Loucy (cell line): Measurements from ENCODE around the gene LRRC43.

Source experiments
- H2AFZ ChIP-seq: fragments of 200-600 bp; sonication (generic); 2 replicates; pipeline ENCODE4 v1.6.0; 2016; ENCODE audit warnings: antibody characterized with exemption, mild to moderate bottlenecking, low read length, moderate library complexity
- H3F3A ChIP-seq: fragments of 200-600 bp; 2 replicates; pipeline ENCODE4 v1.6.0; 2016; ENCODE audit warnings: antibody characterized with exemption, low read depth, mild to moderate bottlenecking
- H3K27me3 ChIP-seq: fragments of 200-600 bp; sonication (generic); 2 replicates; pipeline ENCODE4 v1.6.1; 2014; ENCODE audit warnings: low read length, mild to moderate bottlenecking; ENCODE audit not compliant: insufficient read depth, poor library complexity, severe bottlenecking
- H3K36me3 ChIP-seq: fragments of 200-600 bp; sonication (generic); 2 replicates; pipeline ENCODE4 v1.6.1; 2016; ENCODE audit warnings: low read length; ENCODE audit not compliant: insufficient read depth
- H3K4me1 ChIP-seq: fragments of 200-600 bp; sonication (generic); 2 replicates; pipeline ENCODE4 v1.5.1; 2014; ENCODE audit warnings: low read length, mild to moderate bottlenecking; ENCODE audit not compliant: insufficient read depth, poor library complexity, severe bottlenecking
- H3K4me2 ChIP-seq: fragments of 200-600 bp; sonication (generic); 2 replicates; pipeline ENCODE4 v1.6.0; 2014; ENCODE audit warnings: antibody characterized with exemption, low read length, low read depth, mild to moderate bottlenecking; ENCODE audit not compliant: poor library complexity, severe bottlenecking
- H3K4me3 ChIP-seq: fragments of 200-600 bp; sonication (generic); 2 replicates; pipeline ENCODE4 v1.5.1; 2014; ENCODE audit warnings: low read length, mild to moderate bottlenecking, mixed read lengths; ENCODE audit not compliant: poor library complexity, severe bottlenecking
- H3K79me2 ChIP-seq: fragments of 200-600 bp; sonication (generic); 2 replicates; pipeline ENCODE4 v1.6.1; 2014; ENCODE audit warnings: low read length; ENCODE audit not compliant: insufficient read depth
- H3K9ac ChIP-seq: fragments of 200-600 bp; sonication (generic); 2 replicates; pipeline ENCODE4 v1.6.0; 2014; ENCODE audit warnings: mild to moderate bottlenecking, low read depth, low read length, moderate library complexity; ENCODE audit not compliant: poor library complexity, severe bottlenecking
- H3K9me2 ChIP-seq: fragments of 200-600 bp; sonication (generic); replicated peaks from 2 replicates; pipeline ENCODE4 v1.6.1; 2016; ENCODE audit warnings: low read depth, low read length, mixed read lengths
- H3K9me3 ChIP-seq: fragments of 200-600 bp; sonication (generic); 2 replicates; pipeline ENCODE4 v1.6.1; 2014; ENCODE audit warnings: mild to moderate bottlenecking, antibody characterized with exemption, low read length, low read depth; ENCODE audit not compliant: insufficient read depth
- H4K20me1 ChIP-seq: fragments of 200-600 bp; sonication (generic); 2 replicates; pipeline ENCODE4 v1.6.0; 2014; ENCODE audit warnings: antibody characterized with exemption, low read length, mild to moderate bottlenecking; ENCODE audit not compliant: insufficient read depth, poor library complexity, severe bottlenecking
- EZH2phosphoT487 ChIP-seq: fragments of 200-600 bp; IDR thresholded peaks from 2 replicates; pipeline ENCODE4 v1.6.1; 2018; ENCODE audit warnings: antibody characterized with exemption, mild to moderate bottlenecking, moderate library complexity, borderline replicate concordance
- TF ChIP-seq, protein P1 (sequence below): fragments of 200-600 bp; sonication (generic); conservative IDR thresholded peaks from 2 replicates; pipeline ENCODE4 v1.5.1; 2014; ENCODE audit warnings: mild to moderate bottlenecking, antibody characterized with exemption, low read length

LRRC43 gene

DNA sequence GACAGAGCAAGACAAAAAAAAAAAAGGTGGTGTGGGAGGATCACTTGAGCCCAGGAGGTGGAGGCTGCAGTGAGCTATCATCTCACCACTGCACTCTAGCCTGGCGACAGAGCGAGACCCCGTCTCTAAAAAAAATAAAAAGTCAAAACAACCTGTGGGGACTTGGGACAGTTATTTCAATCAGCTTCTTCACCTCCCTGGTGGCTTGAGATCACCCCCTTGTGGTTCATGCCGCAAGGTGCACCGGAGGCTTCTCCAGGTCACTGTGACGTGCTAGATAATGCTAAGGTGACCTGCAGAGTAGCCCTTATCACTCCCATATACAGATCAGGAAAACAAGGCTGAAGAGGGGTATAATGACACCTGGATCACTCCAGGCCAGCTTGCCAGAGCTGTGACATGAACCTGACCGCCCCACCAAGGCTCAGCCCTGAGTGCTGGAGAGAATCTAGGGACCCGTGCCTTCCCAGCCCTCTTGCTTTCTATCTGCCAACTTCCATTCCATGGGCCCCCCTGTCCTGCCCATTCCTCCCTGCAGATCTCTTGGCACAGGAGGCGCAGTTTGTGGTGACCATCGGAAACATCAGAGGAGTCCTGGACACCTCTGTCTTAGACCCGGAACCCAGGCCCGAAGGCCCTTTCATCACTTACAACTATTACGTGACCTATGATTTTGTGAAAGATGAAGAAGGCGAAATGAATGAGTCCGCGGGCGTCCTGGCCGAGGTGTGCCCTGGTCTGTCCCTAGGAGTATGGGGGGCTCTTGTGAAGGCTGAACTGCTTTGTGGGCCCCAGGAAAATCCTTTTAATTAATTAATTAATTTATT, 8.1 kb downstream of the LRRC43 start:
- H3F3A ChIP-seq, result no peaks in the 10 kb centered on the region
- no peaks in the 10 kb centered on the region for H3K4me1 ChIP-seq
- H2AFZ ChIP-seq, result no peak overlapping the region
- H3K27me3 ChIP-seq, result no peaks in the 10 kb centered on the region
- H3K36me3 ChIP-seq, result no peaks in the 10 kb centered on the region
- no peaks in the 10 kb centered on the region for H4K20me1 ChIP-seq
- H3K9me2 ChIP-seq, result no peaks in the 10 kb centered on the region
- H3K4me3 ChIP-seq, result no peak overlapping the region
- H3K4me2 ChIP-seq, result no peak overlapping the region
- H3K9ac ChIP-seq, result no peak overlapping the region
- no peaks in the 10 kb centered on the region for H3K79me2 ChIP-seq
- TF ChIP-seq, protein P1, sequence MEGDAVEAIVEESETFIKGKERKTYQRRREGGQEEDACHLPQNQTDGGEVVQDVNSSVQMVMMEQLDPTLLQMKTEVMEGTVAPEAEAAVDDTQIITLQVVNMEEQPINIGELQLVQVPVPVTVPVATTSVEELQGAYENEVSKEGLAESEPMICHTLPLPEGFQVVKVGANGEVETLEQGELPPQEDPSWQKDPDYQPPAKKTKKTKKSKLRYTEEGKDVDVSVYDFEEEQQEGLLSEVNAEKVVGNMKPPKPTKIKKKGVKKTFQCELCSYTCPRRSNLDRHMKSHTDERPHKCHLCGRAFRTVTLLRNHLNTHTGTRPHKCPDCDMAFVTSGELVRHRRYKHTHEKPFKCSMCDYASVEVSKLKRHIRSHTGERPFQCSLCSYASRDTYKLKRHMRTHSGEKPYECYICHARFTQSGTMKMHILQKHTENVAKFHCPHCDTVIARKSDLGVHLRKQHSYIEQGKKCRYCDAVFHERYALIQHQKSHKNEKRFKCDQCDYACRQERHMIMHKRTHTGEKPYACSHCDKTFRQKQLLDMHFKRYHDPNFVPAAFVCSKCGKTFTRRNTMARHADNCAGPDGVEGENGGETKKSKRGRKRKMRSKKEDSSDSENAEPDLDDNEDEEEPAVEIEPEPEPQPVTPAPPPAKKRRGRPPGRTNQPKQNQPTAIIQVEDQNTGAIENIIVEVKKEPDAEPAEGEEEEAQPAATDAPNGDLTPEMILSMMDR, result peak; percentile 86
- no peak for TF ChIP-seq EZH2phosphoT487
- H3K9me3 ChIP-seq, result no peaks in the 10 kb centered on the region

DNA sequence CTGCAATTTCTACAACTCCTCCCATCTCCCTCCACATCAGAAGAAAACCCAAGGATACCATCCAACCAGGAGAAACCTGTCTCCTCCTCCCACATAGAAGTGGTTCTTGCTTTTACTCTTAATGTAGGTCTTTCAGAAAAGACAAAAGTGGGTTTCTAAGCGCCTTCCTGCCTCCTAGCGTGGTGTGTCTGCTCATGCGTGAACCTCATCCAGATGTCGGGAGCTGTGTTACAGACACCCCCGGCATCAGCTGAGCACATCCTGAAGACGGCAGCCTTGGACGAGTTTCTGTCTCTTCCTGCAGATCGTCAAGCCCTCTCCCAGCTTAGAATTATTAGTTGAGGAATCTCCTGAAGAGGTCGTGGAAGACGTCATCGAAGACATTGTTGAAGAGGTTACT, 9.5 kb downstream of the LRRC43 start:
- Histone ChIP-seq H3K4me1 (peaks cover 6% of the 10 kb centered on the region), H3K36me3 (no peaks in the 10 kb centered on the region), H3K27me3 (no peaks in the 10 kb centered on the region), H3K9ac (no peak overlapping the region), H4K20me1 (no peaks in the 10 kb centered on the region), H3K79me2 (no peaks in the 10 kb centered on the region), H3K4me3 (no peak overlapping the region), H3K9me3 (no peaks in the 10 kb centered on the region), H2AFZ (no peak overlapping the region), H3F3A (no peaks in the 10 kb centered on the region), H3K9me2 (no peaks in the 10 kb centered on the region), H3K4me2 (no peak overlapping the region)
- TF ChIP-seq, protein P1, result no peak
- no peak for TF ChIP-seq EZH2phosphoT487

DNA sequence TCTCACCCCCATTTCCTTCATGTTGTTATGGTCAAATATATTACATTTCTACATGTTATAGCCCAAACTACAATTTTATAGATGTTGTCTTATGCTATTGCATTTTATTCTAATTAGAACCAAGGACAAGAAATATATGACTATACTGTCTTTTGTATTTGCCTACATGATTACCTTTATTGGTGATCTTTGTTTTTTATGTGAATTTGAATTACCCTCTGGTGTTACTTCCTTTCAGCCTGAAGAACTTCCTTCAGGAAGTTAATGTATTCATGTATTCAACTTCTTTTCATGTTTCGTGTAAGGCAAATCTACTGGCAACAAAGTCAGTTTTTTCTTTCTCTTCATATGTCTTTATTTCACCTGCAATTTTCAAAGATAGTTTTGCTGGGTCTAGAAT, 11.9 kb downstream of the LRRC43 start:
- no peak overlapping the region for H3K9ac ChIP-seq
- no peak overlapping the region for H3K4me3 ChIP-seq
- H3K4me2 ChIP-seq, result no peak overlapping the region
- H3K79me2 ChIP-seq, result no peaks in the 10 kb centered on the region
- H3K4me1 ChIP-seq, result peaks cover 9% of the 10 kb centered on the region
- no peaks in the 10 kb centered on the region for H3K27me3 ChIP-seq
- no peaks in the 10 kb centered on the region for H3K36me3 ChIP-seq
- H3K9me2 ChIP-seq, result no peaks in the 10 kb centered on the region
- H4K20me1 ChIP-seq, result no peaks in the 10 kb centered on the region
- H2AFZ ChIP-seq, result 0 out of 2 replicates have a peak overlapping the region, but pooled peaks have one; percentile 18
- no peaks in the 10 kb centered on the region for H3K9me3 ChIP-seq
- TF ChIP-seq, protein P1, result no peak
- no peak for TF ChIP-seq EZH2phosphoT487
- H3F3A ChIP-seq, result no peaks in the 10 kb centered on the region
